GM20000 (cell line): ENCODE results near the gene KLHL20.
"Not testable (repeated sequence)": the region's sequence is repeated elsewhere in the genome, so short reads cannot be mapped to it uniquely, and the experiment has no call there.

Source experiments
- DNase-seq: peaks from one replicate; pipeline ENCODE4 v3.0.0; 2012; ENCODE audit warnings: low spot score
- CTCF ChIP-seq: IDR thresholded peaks from 2 replicates; pipeline ENCODE4 v1.5.1; 2012; ENCODE audit warnings: mild to moderate bottlenecking, control low read depth; ENCODE audit errors: extremely low read depth, missing control alignments

KLHL20 gene

GRCh38 chr1:173714759-173715537, at the start of gene KLHL20:
KLHL20 (plus strand) TSS chr1:173714981; CDS start chr1:173716044, 1,063 bp downstream.
- peak; percentile 84 for DNase-seq
- TF ChIP-seq CTCF = no peak

- TF ChIP-seq CTCF = no peak
- DNase-seq = no peak
Observed at GRCh38 chr1:173666646-173667045, 48.1 kb upstream of the KLHL20 start.

DNA sequence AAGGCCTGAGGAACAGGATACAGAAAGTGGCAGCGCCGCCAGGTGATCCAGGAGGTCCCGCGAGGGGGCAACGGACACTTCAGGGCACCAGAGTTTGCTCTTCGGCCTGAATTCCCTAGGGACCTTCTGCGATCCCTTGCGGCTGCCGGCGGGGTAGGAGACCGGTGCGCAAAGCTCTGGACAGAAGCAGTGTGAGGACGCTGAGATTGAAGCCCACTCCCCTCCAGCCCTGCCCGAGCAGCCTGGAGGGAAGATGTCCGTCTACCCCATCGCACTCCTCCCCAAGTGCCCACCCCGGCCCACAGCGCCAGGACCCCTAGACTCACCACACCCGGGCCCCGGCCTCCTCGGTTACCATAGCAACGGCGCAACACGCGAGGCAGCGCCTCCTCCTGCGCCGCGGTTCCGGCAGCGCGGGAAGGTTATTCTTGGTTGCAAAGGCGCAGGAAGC, 45.3 kb upstream of the KLHL20 start, which contains the start of gene ANKRD45:
Gene ANKRD45, minus strand, starts transcription at position 361 of the 451 bp plus-strand sequence. CDS start 10,433 bp downstream, outside the sequence.
- DNase-seq = no peak
- TF ChIP-seq CTCF = no peak

DNA sequence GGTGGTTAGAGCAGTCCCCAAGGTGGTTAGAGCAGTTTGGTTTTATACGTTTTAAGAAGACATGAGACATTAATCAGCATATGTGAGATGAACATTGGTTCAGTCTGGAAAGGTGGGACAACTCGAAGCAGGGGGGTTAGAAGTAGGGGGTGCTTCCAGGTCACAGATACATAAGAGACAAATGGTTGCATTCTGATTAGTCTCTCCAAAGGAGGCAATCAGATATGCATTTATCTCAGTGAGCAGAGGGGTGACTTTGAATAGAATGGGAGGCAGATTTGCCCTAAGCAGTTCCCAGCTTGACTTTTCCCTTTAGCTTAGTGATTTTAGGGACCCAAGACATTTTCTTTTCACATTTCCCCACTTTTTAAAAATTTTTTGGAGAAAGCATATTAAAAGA, 40.3 kb upstream of the KLHL20 start:
- DNase-seq = not testable (repeated sequence)

DNA sequence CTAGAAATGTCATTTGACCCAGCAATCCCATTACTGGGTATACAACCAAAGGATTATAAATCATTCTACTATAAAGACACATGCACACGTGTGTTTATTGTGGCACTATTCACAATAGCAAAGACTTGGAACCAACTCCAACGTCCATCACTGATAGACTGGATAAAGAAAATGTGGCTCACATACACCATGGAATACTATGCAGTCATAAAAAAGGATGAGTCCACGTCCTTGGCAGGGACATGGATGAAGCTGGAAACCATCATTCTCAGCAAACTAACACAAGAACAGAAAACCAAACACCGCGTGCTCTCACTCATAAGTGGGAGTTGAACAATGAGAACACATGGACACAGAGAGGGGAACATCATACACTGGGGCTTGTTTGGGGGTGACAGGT, 34.6 kb upstream of the KLHL20 start:
- not testable (repeated sequence) for DNase-seq

- DNase-seq = no peak
- TF ChIP-seq CTCF = no peak
Observed at GRCh38 chr1:173682184-173682583, 32.6 kb upstream of the KLHL20 start.

- DNase-seq = not testable (repeated sequence)
Observed at GRCh38 chr1:173683838-173684237, 30.9 kb upstream of the KLHL20 start.

DNA sequence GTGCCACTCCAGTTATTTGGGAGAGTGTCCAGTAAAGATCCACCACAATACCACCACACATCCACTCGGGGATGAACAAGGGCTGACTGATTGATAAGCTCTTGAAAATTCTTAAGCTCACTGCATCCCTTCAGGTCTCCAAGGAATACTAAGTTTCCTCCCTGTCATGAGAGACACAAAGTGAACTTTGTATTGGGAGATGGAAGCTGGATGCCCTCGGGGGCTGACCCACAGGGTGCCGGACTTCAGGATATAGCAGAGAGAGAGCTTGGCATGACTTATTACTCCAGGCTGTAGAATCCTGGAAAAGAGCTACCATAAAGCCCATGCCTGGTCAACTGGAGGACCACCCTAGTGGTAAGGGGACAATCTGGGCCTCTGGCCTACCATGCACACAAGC, 29.7 kb upstream of the KLHL20 start:
- DNase-seq = not testable (repeated sequence)

- TF ChIP-seq CTCF = no peak
- DNase-seq = no peak
Observed at GRCh38 chr1:173688300-173688699, 26.5 kb upstream of the KLHL20 start.
